Esophagus squamous epithelium (tissue), 5 donors: ENCODE results near the gene SCAMP1. TPM values are rescaled to one million over a fixed set of nuclear protein-coding genes. Genes with fewer than 3 reads are reported as not detected.
A peak's percentile ranks its signal among the peaks of the same experiment; 100 is the strongest.
"Not testable (repeated sequence)": the region's sequence is repeated elsewhere in the genome, so short reads cannot be mapped to it uniquely, and the experiment has no call there.

Experiments
- DNase-seq: peaks from one replicate; lab custom pipeline; 2025; lab: John Stamatoyannopoulos, UW
- H3K27ac ChIP-seq, 4 donors: fragments of 200-600 bp; sonication (generic); one replicate each; pipeline ENCODE4 v1.5.1; 2016 to 2019; ENCODE audit warnings: mild to moderate bottlenecking in 1 of 4
- H3K27me3 ChIP-seq, 4 donors: fragments of 200-600 bp; sonication (generic); 1 replicate in 3 of 4; 2 replicates in 1 of 4; pipeline versions ENCODE4 v1.5.1 to v1.6.0; 2017 to 2021; ENCODE audit warnings: antibody characterized with exemption in 1 of 4
- H3K36me3 ChIP-seq, 3 donors: fragments of 200-600 bp; sonication (generic); one replicate each; pipeline ENCODE4 v1.5.1; 2016 to 2019
- H3K4me1 ChIP-seq, 3 donors: fragments of 200-600 bp; sonication (generic); one replicate each; pipeline ENCODE4 v1.5.1; 2017 to 2019
- H3K4me3 ChIP-seq, 4 donors: fragments of 200-600 bp; sonication (generic); 1 replicate in 3 of 4; 2 replicates in 1 of 4; pipeline ENCODE4 v1.5.1; 2016 to 2019; ENCODE audit warnings: mild to moderate bottlenecking in 2 of 4, moderate library complexity in 1 of 4
- H3K9me3 ChIP-seq, 3 donors: fragments of 200-600 bp; sonication (generic); one replicate each; pipeline ENCODE4 v1.5.1; 2016 to 2019
- CTCF ChIP-seq, 6 experiments: fragments of 450-650 bp in 4 of 6; fragments of 200-600 bp in 2 of 6; sonication (generic) in 2 of 6; IDR thresholded peaks; one replicate each; pipeline ENCODE4 v1.5.1; 2016 to 2019; ENCODE audit warnings: antibody characterized with exemption in 6 of 6, mild to moderate bottlenecking in 4 of 6, moderate library complexity in 4 of 6
- POLR2A ChIP-seq, 4 donors: fragments of 450-650 bp; IDR thresholded peaks; one replicate each; pipeline ENCODE4 v1.6.1; 2017; ENCODE audit warnings: antibody characterized with exemption in 4 of 4, mild to moderate bottlenecking in 4 of 4, moderate library complexity in 3 of 4
- WGBS, 2 donors: methylation state at CpG; one replicate each; pipeline ENCODE4 v1.1.5; 2018; 5-methylcytosine and 5-hydroxymethylcytosine counted together
- intact Hi-C: fragments of 100-400 bp; cut with DNase I; formaldehyde crosslinking; loops from one replicate; pipeline ENCODE4 v1.15.0; 2022
- total RNA-seq, 4 donors: library from RNA; depleted of rRNA; stranded (reverse); fragments of >200 nt; gene quantifications; one replicate each; pipeline ENCODE4 v1.1.0, GENCODE V29; 2016
- donor health status: DM: yes; HTN: yes; CAD: no.

The SCAMP1 gene
- total RNA-seq, 4 donors from 2014 or later, result 15.2 to 27.6 (median 21.3) TPM

- no peak for DNase-seq
- H3K4me3 ChIP-seq, result no peak overlapping the region
- intact Hi-C loops, result no loop called here
- peaks cover 0 to 5% (median 0%) of the 10 kb centered on the region in 3 donors for H3K36me3 ChIP-seq
- H3K27me3 ChIP-seq, result no peaks in the 10 kb centered on the region
- H3K4me1 ChIP-seq, result peaks cover 0 to 4% (median 0%) of the 10 kb centered on the region in 3 donors
- no peak overlapping the region for H3K27ac ChIP-seq
- no peak for TF ChIP-seq POLR2A (IDR thresholded peaks at IDR 0.05)
- no peak for TF ChIP-seq CTCF (IDR thresholded peaks at IDR 0.05)
- 43 to 60% methylated on average over 4 of the region's 4 CpGs for WGBS, 2 donors
- no peaks in the 10 kb centered on the region for H3K9me3 ChIP-seq
These were observed 6.9 kb upstream of the SCAMP1 start for GRCh38 chr5:78353520-78353919.

- no peaks in the 10 kb centered on the region for H3K27me3 ChIP-seq
- TF ChIP-seq POLR2A (IDR thresholded peaks at IDR 0.05) (no peak), CTCF (IDR thresholded peaks at IDR 0.05) (no peak)
- H3K9me3 ChIP-seq, result no peaks in the 10 kb centered on the region
- H3K27ac ChIP-seq, result no peak overlapping the region
- no peak for DNase-seq
- H3K4me1 ChIP-seq, result peaks cover 2 to 10% (median 5%) of the 10 kb centered on the region in 3 donors
- 65 to 74% methylated on average over 4 of the region's 4 CpGs for WGBS, 2 donors
- H3K36me3 ChIP-seq, result peaks cover 0 to 5% (median 0%) of the 10 kb centered on the region in 3 donors
- intact Hi-C loops, result no loop called here
- no peak overlapping the region for H3K4me3 ChIP-seq
These were observed 6.2 kb upstream of the SCAMP1 start for GRCh38 chr5:78354066-78354670.

GRCh38 chr5:78355561-78355960, 4.9 kb upstream of the SCAMP1 start:
- TF ChIP-seq POLR2A (IDR thresholded peaks at IDR 0.05), result no peak
- TF ChIP-seq CTCF (IDR thresholded peaks at IDR 0.05), result no peak
- no peak for DNase-seq

GRCh38 chr5:78359455-78359830, 974 bp upstream of the SCAMP1 start:
- H3K9me3 ChIP-seq, DNase-seq, intact Hi-C loops, H3K36me3 ChIP-seq, H3K27me3 ChIP-seq: not testable (repeated sequence)
- peak overlapping the region; percentile 92 to 95 (median 92) for H3K27ac ChIP-seq
- 72 to 76% methylated on average over 13 to 18 of the region's 19 CpGs for WGBS, 2 donors
- peaks cover 9 to 37% (median 10%) of the 10 kb centered on the region in 3 donors for H3K4me1 ChIP-seq
- H3K4me3 ChIP-seq, result peak overlapping the region; percentile 90 to 99 (median 98)

More at GRCh38 chr5:78355561-78355960, 4.9 kb upstream of the SCAMP1 start:
- Histone ChIP-seq H3K27ac (no peak overlapping the region), H3K4me1 (peaks cover 5 to 18% (median 10%) of the 10 kb centered on the region in 3 donors), H3K4me3 (no peak overlapping the region), H3K9me3 (no peaks in the 10 kb centered on the region), H3K27me3 (no peaks in the 10 kb centered on the region), H3K36me3 (peaks cover 0 to 5% (median 0%) of the 10 kb centered on the region in 3 donors)
- intact Hi-C loops, result no loop called here
- WGBS, 2 donors, result 88% methylated on average over 2 of the region's 2 CpGs

GRCh38 chr5:78360674-78360923, 182 bp downstream of the SCAMP1 start:
- no peak for DNase-seq
- Histone ChIP-seq H3K36me3 (peaks cover 0 to 5% (median 0%) of the 10 kb centered on the region in 3 donors), H3K4me1 (peaks cover 9 to 37% (median 10%) of the 10 kb centered on the region in 3 donors), H3K9me3 (no peaks in the 10 kb centered on the region), H3K27me3 (no peaks in the 10 kb centered on the region), H3K27ac (peak overlapping the region; percentile 92 to 95 (median 93)), H3K4me3 (peak overlapping the region; percentile 90 to 99 (median 98))
- TF ChIP-seq POLR2A (IDR thresholded peaks at IDR 0.05) (no peak), CTCF (IDR thresholded peaks at IDR 0.05) (no peak)
- 0% methylated on average over 2 of the region's 26 CpGs; no CpG with 5 or more reads in 1 of the 2 donors for WGBS, 2 donors
- intact Hi-C loops, result loop anchor here (5.0 kb wide), 1 partner anchor 68 kb away; the partner anchor contains the start of gene AP3B1
